ENCODE data around the gene DNAJC9.

- TF ChIP-seq, protein P1, sequence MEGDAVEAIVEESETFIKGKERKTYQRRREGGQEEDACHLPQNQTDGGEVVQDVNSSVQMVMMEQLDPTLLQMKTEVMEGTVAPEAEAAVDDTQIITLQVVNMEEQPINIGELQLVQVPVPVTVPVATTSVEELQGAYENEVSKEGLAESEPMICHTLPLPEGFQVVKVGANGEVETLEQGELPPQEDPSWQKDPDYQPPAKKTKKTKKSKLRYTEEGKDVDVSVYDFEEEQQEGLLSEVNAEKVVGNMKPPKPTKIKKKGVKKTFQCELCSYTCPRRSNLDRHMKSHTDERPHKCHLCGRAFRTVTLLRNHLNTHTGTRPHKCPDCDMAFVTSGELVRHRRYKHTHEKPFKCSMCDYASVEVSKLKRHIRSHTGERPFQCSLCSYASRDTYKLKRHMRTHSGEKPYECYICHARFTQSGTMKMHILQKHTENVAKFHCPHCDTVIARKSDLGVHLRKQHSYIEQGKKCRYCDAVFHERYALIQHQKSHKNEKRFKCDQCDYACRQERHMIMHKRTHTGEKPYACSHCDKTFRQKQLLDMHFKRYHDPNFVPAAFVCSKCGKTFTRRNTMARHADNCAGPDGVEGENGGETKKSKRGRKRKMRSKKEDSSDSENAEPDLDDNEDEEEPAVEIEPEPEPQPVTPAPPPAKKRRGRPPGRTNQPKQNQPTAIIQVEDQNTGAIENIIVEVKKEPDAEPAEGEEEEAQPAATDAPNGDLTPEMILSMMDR (IDR thresholded peaks at IDR 0.05) = no peak
- TF ChIP-seq, protein P2, sequence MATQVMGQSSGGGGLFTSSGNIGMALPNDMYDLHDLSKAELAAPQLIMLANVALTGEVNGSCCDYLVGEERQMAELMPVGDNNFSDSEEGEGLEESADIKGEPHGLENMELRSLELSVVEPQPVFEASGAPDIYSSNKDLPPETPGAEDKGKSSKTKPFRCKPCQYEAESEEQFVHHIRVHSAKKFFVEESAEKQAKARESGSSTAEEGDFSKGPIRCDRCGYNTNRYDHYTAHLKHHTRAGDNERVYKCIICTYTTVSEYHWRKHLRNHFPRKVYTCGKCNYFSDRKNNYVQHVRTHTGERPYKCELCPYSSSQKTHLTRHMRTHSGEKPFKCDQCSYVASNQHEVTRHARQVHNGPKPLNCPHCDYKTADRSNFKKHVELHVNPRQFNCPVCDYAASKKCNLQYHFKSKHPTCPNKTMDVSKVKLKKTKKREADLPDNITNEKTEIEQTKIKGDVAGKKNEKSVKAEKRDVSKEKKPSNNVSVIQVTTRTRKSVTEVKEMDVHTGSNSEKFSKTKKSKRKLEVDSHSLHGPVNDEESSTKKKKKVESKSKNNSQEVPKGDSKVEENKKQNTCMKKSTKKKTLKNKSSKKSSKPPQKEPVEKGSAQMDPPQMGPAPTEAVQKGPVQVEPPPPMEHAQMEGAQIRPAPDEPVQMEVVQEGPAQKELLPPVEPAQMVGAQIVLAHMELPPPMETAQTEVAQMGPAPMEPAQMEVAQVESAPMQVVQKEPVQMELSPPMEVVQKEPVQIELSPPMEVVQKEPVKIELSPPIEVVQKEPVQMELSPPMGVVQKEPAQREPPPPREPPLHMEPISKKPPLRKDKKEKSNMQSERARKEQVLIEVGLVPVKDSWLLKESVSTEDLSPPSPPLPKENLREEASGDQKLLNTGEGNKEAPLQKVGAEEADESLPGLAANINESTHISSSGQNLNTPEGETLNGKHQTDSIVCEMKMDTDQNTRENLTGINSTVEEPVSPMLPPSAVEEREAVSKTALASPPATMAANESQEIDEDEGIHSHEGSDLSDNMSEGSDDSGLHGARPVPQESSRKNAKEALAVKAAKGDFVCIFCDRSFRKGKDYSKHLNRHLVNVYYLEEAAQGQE (IDR thresholded peaks at IDR 0.05; ENCODE audit: insufficient read depth in 1 of 2, low read depth in 2 of 2, low read length in 1 of 2) = no peak
- no peak for TF ChIP-seq POLR2AphosphoS5 (IDR thresholded peaks at IDR 0.05; ENCODE audit: low read depth, low read length)
Observed at GRCh38 chr10:73210395-73211105, 36.5 kb downstream of the DNAJC9 start.
